Osteoblast (primary cell): ENCODE measurements around the gene OPA3. TPM values are rescaled to one million over a fixed set of nuclear protein-coding genes. Genes with fewer than 3 reads are reported as not detected.

Experiments used
- DNase-seq: peaks from one replicate; pipeline ENCODE4 v3.0.0; 2011; ENCODE audit warnings: low spot score, mixed read lengths; ENCODE audit not compliant: insufficient read length; ENCODE audit errors: missing footprints
- H2AFZ ChIP-seq: 2 replicates; pipeline ENCODE4 v1.6.0; 2011; ENCODE audit warnings: mild to moderate bottlenecking, low read length
- H3K27ac ChIP-seq: 2 replicates; pipeline ENCODE4 v1.5.1; 2011; ENCODE audit warnings: mild to moderate bottlenecking, low read depth, low read length, moderate library complexity
- H3K27me3 ChIP-seq: 2 replicates; pipeline ENCODE4 v1.6.0; 2012; ENCODE audit warnings: mild to moderate bottlenecking, control low read depth, inconsistent platforms, low read length, moderate library complexity; ENCODE audit not compliant: insufficient read depth
- H3K36me3 ChIP-seq: 2 replicates; pipeline ENCODE4 v1.5.1; 2011; ENCODE audit warnings: mild to moderate bottlenecking, low read length, control low read depth, moderate library complexity; ENCODE audit not compliant: insufficient read depth
- H3K4me1 ChIP-seq: 2 replicates; pipeline ENCODE4 v1.5.1; 2011; ENCODE audit warnings: mild to moderate bottlenecking, low read length, control low read depth, moderate library complexity; ENCODE audit not compliant: insufficient read depth
- H3K4me2 ChIP-seq: 2 replicates; pipeline ENCODE4 v1.6.0; 2011; ENCODE audit warnings: mild to moderate bottlenecking, low read length; ENCODE audit not compliant: insufficient read depth
- H3K4me3 ChIP-seq: fragments of 200-600 bp; sonication (generic); 3 replicates; pipeline ENCODE4 v1.5.1; 2012; ENCODE audit warnings: mild to moderate bottlenecking, low read length, inconsistent platforms; ENCODE audit not compliant: insufficient read depth
- H3K79me2 ChIP-seq: 2 replicates; pipeline ENCODE4 v1.6.0; 2012; ENCODE audit warnings: mild to moderate bottlenecking, low read length, control low read depth, inconsistent platforms; ENCODE audit not compliant: insufficient read depth
- H3K9me3 ChIP-seq: 2 replicates; pipeline ENCODE4 v1.5.1; 2011; ENCODE audit warnings: low read depth, low read length, control low read depth
- H4K20me1 ChIP-seq: 2 replicates; pipeline ENCODE4 v1.6.0; 2012; ENCODE audit warnings: mild to moderate bottlenecking, low read length, control low read depth; ENCODE audit not compliant: insufficient read depth
- CTCF ChIP-seq: IDR thresholded peaks from 2 replicates; pipeline ENCODE4 v1.5.1; 2011; ENCODE audit warnings: mild to moderate bottlenecking, low read depth, low read length, moderate library complexity; ENCODE audit errors: extremely low read depth
- total RNA-seq: library from RNA; depleted of rRNA; stranded (reverse); fragments of >200 nt; gene quantifications from 2 replicates; pipeline ENCODE4 v1.2.3, GENCODE V29; 2012

The OPA3 gene
- total RNA-seq, 1 donor, result 7.6 TPM

- Histone ChIP-seq H3K36me3 (no peaks in the 10 kb centered on the region), H3K27me3 (no peaks in the 10 kb centered on the region), H3K4me2 (no peak overlapping the region), H3K9me3 (no peaks in the 10 kb centered on the region), H3K27ac (no peak overlapping the region), H3K4me1 (no peaks in the 10 kb centered on the region), H4K20me1 (peaks cover 21% of the 10 kb centered on the region), H2AFZ (no peak overlapping the region), H3K4me3 (no peak overlapping the region), H3K79me2 (peaks cover 9% of the 10 kb centered on the region)
- no peak for DNase-seq
- TF ChIP-seq CTCF, result no peak
Observed at GRCh38 chr19:45560686-45561085, 23.9 kb downstream of the OPA3 start.

- no peaks in the 10 kb centered on the region for H3K4me1 ChIP-seq
- no peak overlapping the region for H3K27ac ChIP-seq
- H3K4me2 ChIP-seq, result no peak overlapping the region
- DNase-seq, result no peak
- peaks cover 20% of the 10 kb centered on the region for H4K20me1 ChIP-seq
- no peak overlapping the region for H2AFZ ChIP-seq
- peaks cover 7% of the 10 kb centered on the region for H3K79me2 ChIP-seq
- no peaks in the 10 kb centered on the region for H3K27me3 ChIP-seq
- H3K4me3 ChIP-seq, result no peak overlapping the region
- no peaks in the 10 kb centered on the region for H3K36me3 ChIP-seq
- TF ChIP-seq CTCF, result no peak
- H3K9me3 ChIP-seq, result no peaks in the 10 kb centered on the region
Observed at GRCh38 chr19:45560038-45560437, 24.6 kb downstream of the OPA3 start.

GRCh38 chr19:45558399-45558878 lies 26.2 kb downstream of the OPA3 start:
- no peaks in the 10 kb centered on the region for H3K36me3 ChIP-seq
- no peak overlapping the region for H3K4me2 ChIP-seq
- no peaks in the 10 kb centered on the region for H3K4me1 ChIP-seq
- no peak overlapping the region for H3K27ac ChIP-seq
- H3K27me3 ChIP-seq, result no peaks in the 10 kb centered on the region
- no peaks in the 10 kb centered on the region for H3K9me3 ChIP-seq
- H3K79me2 ChIP-seq, result peaks cover 3% of the 10 kb centered on the region
- DNase-seq, result peak; percentile 95
- peaks cover 27% of the 10 kb centered on the region for H4K20me1 ChIP-seq
- H2AFZ ChIP-seq, result no peak overlapping the region
- H3K4me3 ChIP-seq, result no peak overlapping the region
- peak; percentile 77 for TF ChIP-seq CTCF

- Histone ChIP-seq H3K36me3 (no peaks in the 10 kb centered on the region), H3K79me2 (peaks cover 3% of the 10 kb centered on the region), H3K4me1 (no peaks in the 10 kb centered on the region), H3K4me3 (no peak overlapping the region), H4K20me1 (peaks cover 26% of the 10 kb centered on the region), H3K9me3 (no peaks in the 10 kb centered on the region), H3K27ac (no peak overlapping the region), H3K4me2 (no peak overlapping the region), H2AFZ (no peak overlapping the region), H3K27me3 (no peaks in the 10 kb centered on the region)
- DNase-seq, result peak; percentile 69
- no peak for TF ChIP-seq CTCF
Observed at GRCh38 chr19:45556835-45557234, 27.8 kb downstream of the OPA3 start.
